SK-N-MC (cell line): ENCODE data around the gene TTN.

Source experiments
- DNase-seq: peaks from one replicate; pipeline ENCODE4 v3.0.0-alpha.2; 2011; ENCODE audit warnings: low read depth, low spot score
- H3K27ac ChIP-seq: fragments of 200-600 bp; sonication (generic); 2 replicates; pipeline ENCODE4 v1.5.1; 2016; ENCODE audit warnings: mixed run types
- H3K36me3 ChIP-seq: fragments of 200-600 bp; sonication (generic); 2 replicates; pipeline ENCODE4 v1.6.1; 2017; ENCODE audit warnings: antibody characterized with exemption, low read length, mixed read lengths; ENCODE audit not compliant: insufficient read depth
- H3K4me3 ChIP-seq: fragments of 200-600 bp; sonication (generic); 2 replicates; pipeline ENCODE4 v1.5.1; 2016
- H3K9ac ChIP-seq: fragments of 200-600 bp; sonication (generic); 2 replicates; pipeline ENCODE4 v1.8.0; 2017; ENCODE audit warnings: mixed run types, mixed read lengths; ENCODE audit not compliant: insufficient read length
- H3K9me3 ChIP-seq: fragments of 200-600 bp; sonication (generic); 2 replicates; pipeline ENCODE4 v1.6.1; 2017; ENCODE audit warnings: low read depth, mild to moderate bottlenecking, antibody characterized with exemption, low read length, moderate library complexity, mixed read lengths
- EZH2 ChIP-seq: fragments of 200-600 bp; sonication (generic); IDR thresholded peaks from one replicate; pipeline ENCODE4 v1.6.1; 2017; ENCODE audit warnings: antibody characterized with exemption
- FOXP2 ChIP-seq: optimal IDR thresholded peaks from 2 replicates; pipeline ENCODE3; 2011; ENCODE audit warnings: mild to moderate bottlenecking, moderate library complexity; ENCODE audit not compliant: insufficient read depth; ENCODE audit errors: extremely low read length, control extremely low read depth
- POLR2AphosphoS5 ChIP-seq: IDR thresholded peaks from 2 replicates; pipeline ENCODE4 v1.6.1; 2012; ENCODE audit warnings: mild to moderate bottlenecking, low read depth, low read length, borderline replicate concordance

TTN gene

GRCh38 chr2:178807227-178808008, at the start of gene TTN:
Gene TTN (minus strand): TSS chr2:178807423. CDS start chr2:178804642, 2,781 bp downstream.
- Histone ChIP-seq H3K9ac (no peak within 1 kb of the TSS), H3K27ac (no peak within 1 kb of the TSS), H3K4me3 (no peak within 1 kb of the TSS), H3K9me3 (no peaks in the 10 kb centered on the region), H3K36me3 (no peaks in the 10 kb centered on the region)
- DNase-seq, result no peak
- no peak for TF ChIP-seq EZH2
- TF ChIP-seq POLR2AphosphoS5, result no peak

DNA sequence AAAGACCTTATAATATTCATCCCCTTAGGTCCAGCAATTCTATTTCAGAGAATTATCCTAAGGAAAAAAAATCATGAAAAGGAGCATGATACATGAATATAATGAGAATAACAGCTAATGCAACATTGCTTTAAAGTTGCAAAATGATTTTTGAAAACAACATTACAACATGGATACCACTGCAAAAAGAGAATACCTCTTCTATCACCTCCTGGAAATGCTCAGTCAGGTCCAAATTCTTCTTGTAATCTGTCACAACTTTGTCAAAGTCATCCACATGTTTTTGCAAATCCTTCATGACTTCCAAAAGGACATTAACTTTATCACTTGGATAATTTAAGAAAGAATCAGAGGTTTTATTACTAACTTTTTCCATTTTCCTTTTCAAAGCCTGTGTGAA, 47.9 kb upstream of the TTN start:
- H3K27ac ChIP-seq, result no peak overlapping the region
- H3K9me3 ChIP-seq, result no peaks in the 10 kb centered on the region
- no peaks in the 10 kb centered on the region for H3K36me3 ChIP-seq
- TF ChIP-seq FOXP2 (no peak), EZH2 (no peak), POLR2AphosphoS5 (no peak)
- no peak for DNase-seq
- H3K4me3 ChIP-seq, result no peak overlapping the region
- no peak overlapping the region for H3K9ac ChIP-seq

DNA sequence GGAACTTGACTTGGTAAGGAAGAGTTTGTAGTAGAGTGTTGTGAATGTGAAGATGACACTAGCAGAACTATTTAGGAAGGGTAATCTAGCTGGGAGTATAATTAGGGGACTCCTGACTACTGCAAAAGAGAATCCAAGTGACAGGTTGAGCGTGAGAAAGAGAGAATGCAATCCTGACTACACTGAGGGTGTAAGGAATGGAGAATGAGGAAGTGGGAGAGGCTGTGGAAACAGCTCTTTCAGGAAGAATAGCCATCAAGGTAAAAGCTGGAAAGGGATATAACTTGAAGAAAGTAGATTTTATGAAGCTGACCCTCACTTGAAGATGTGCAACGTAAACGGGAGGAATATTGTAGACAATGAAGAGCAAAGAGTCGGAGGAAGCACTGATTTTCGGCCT, 41.1 kb upstream of the TTN start:
- Histone ChIP-seq H3K4me3 (no peak overlapping the region), H3K36me3 (no peaks in the 10 kb centered on the region), H3K9ac (no peak overlapping the region), H3K9me3 (no peaks in the 10 kb centered on the region), H3K27ac (no peak overlapping the region)
- no peak for DNase-seq
- TF ChIP-seq POLR2AphosphoS5 (no peak), FOXP2 (no peak), EZH2 (no peak)

DNA sequence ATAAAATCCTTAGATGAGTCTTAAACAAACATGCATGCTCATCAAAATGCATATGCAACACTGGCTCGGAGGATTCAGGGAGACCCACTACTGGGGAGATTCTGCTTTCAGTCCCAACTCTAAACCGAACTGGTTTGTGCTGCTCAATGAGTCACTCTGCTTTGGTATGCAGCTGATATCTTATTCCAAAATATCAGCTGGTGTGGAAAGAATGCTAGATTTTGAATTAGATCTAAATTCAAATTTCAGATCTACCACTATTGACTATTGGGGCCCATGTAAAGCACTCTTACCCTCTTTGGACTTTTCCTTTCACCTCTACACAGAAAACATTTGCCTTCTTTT, 39.2 kb upstream of the TTN start:
- no peak overlapping the region for H3K27ac ChIP-seq
- no peak overlapping the region for H3K9ac ChIP-seq
- DNase-seq, result no peak
- H3K9me3 ChIP-seq, result no peaks in the 10 kb centered on the region
- no peak for TF ChIP-seq EZH2
- no peak for TF ChIP-seq POLR2AphosphoS5
- TF ChIP-seq FOXP2, result no peak
- H3K4me3 ChIP-seq, result no peak overlapping the region
- H3K36me3 ChIP-seq, result no peaks in the 10 kb centered on the region

DNA sequence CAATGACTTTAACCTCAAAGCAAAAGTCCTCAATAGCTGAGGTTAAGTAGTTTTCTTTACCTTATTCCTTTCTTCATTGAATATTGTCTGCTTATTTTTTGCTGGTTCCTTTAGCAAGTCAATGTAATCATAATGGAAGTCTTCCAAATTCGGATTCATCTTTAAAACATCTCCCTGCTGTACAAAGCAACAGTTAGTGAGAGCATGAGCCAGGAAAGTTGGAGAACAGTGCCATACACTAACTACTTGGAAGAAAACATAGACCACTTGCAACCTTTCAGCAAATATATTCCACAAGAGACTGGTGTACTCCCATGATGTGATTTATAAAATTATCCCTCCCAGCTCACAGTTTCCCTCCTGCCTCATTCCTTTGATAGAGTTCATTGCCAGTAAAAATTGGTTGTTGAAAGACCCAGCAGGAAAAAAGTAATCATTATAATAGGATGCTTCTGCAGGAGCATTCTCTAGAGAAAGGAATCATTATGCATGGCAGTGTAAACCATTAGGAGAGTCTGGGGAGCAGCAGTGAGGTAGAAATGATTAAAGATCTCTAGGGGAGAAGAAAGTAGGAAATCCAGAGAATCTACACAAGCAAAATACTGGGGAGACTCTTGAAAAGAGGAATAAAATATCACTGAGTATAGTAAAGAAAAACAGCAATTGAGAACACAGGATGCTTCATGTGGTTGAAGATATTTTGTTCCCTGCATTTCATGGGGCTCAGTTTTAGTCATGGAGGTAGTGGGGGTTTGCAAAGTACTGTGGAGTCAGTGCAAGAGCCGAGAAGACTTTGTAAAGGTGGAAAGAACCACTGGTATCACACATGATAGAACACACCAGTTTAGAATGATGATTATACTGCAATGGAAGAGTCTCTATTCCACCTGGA, 38.6 kb upstream of the TTN start:
- Histone ChIP-seq H3K27ac (no peak overlapping the region), H3K36me3 (no peaks in the 10 kb centered on the region), H3K4me3 (no peak overlapping the region), H3K9me3 (no peaks in the 10 kb centered on the region), H3K9ac (no peak overlapping the region)
- no peak for DNase-seq
- TF ChIP-seq POLR2AphosphoS5, result no peak
- no peak for TF ChIP-seq EZH2
- TF ChIP-seq FOXP2, result no peak

DNA sequence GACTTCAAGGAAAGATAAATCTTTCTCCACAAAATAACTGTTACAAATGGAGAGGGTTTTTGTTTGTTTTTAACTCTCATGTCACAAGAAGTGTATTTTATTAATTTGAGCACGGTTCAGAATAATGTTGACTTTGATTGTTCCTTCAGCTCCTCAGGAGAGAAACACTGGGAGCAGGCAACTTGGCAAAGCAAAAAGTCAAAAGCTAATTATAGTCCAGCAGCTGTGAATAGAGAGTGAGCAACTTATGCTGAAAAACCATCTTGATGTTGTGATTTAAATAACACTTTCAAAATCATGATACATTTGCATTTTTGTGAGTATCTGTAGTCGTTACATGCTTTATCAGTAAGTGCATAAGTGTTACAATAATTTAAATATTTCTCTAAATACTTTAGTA, 37.5 kb upstream of the TTN start:
- TF ChIP-seq FOXP2, result no peak
- no peak for TF ChIP-seq POLR2AphosphoS5
- TF ChIP-seq EZH2, result no peak
- Histone ChIP-seq H3K36me3 (no peaks in the 10 kb centered on the region), H3K4me3 (no peak overlapping the region), H3K9ac (no peak overlapping the region), H3K27ac (no peak overlapping the region), H3K9me3 (no peaks in the 10 kb centered on the region)
- DNase-seq, result no peak

DNA sequence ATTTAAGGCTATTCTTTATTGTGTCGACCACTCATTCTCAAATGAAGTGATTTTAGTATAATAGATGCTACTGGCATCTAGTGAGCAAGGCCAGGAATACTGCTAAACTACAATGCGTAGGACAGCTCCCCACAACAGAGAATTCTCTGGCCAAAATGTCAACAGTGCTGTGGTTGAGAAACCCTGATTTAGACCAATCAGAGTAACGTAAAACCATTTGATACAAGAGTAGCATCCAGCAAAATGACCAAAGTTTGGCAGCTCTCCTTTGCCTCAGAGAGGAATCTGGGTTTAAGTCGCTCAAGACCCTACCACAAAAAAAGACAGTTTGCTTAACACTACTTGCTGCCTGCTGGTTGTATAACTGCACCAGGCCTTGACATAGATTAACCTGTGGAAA, 37.0 kb upstream of the TTN start:
- H3K27ac ChIP-seq, result no peak overlapping the region

GRCh38 chr2:178843697-178844096, 36.5 kb upstream of the TTN start:
- TF ChIP-seq FOXP2, result no peak
- TF ChIP-seq EZH2, result no peak
- no peak for TF ChIP-seq POLR2AphosphoS5
- Histone ChIP-seq H3K36me3 (no peaks in the 10 kb centered on the region), H3K9me3 (no peaks in the 10 kb centered on the region)

More for the DNA sequence above, 37.0 kb upstream of the TTN start:
- Histone ChIP-seq H3K36me3 (no peaks in the 10 kb centered on the region), H3K9me3 (no peaks in the 10 kb centered on the region), H3K4me3 (no peak overlapping the region), H3K9ac (no peak overlapping the region)
- TF ChIP-seq EZH2 (no peak), FOXP2 (no peak), POLR2AphosphoS5 (no peak)
- no peak for DNase-seq

More at GRCh38 chr2:178843697-178844096, 36.5 kb upstream of the TTN start:
- no peak for DNase-seq
- Histone ChIP-seq H3K9ac (no peak overlapping the region), H3K4me3 (no peak overlapping the region), H3K27ac (no peak overlapping the region)
